Limb (tissue), 2 donors: Measurements from ENCODE around the gene LARP7.
"Not testable (repeated sequence)": the region's sequence is repeated elsewhere in the genome, so short reads cannot be mapped to it uniquely, and the experiment has no call there.

Experiments used
- DNase-seq, 2 donors: peaks; one replicate each; pipeline ENCODE4 v3.0.0-alpha.2; 2016; ENCODE audit errors: extremely low spot score in 2 of 2

Gene LARP7

DNA sequence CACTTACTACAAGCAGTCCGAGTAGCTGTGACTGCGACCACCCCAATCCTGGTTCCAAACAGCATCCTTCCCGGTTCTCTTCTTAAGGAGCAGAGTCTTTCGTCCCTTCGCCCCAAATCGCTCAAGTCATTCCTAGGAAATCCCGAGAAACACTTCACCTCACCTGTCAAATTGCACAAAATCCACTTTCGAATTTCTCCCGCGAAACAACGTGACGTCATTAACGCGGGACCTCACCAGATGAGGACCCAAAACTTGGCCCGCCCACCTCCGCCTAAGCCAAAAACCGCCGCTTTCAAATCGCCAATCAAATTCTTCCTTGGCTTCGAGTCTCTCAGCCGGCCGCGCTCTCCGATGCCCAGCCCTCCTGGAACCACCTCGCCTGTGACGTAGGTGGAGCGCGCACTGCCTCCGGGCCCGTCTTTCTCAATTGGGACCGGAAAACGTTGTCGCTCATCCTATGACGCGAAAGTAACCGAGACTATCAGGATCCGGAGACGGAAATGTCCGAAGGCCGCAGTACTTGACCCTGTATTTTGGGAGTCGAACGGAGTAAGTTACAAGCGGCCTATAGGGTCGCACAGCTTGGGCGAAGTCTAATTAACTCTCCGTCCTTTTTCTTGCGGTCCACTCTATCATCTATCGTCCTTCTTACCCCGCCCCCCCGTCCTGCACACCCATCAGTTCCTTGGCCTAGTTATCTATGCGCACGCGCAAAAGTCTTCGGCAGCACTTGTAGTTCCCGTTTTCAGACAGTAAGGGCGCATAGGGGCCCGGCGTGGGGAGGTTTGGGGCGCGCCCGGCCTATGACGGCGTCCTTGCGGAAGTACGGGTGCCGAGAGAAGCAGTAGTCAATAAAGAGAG, at the start of gene LARP7, which contains the start of gene ZGRF1:
TSS of gene LARP7 (plus strand) at position 456 of the 864 bp plus-strand sequence. CDS start 7,527 bp downstream, outside the sequence.
TSS of gene ZGRF1 (minus strand) at position 222 of the 864 bp plus-strand sequence. CDS start 3,733 bp downstream, outside the sequence.
- peak; percentile 99 for DNase-seq

DNA sequence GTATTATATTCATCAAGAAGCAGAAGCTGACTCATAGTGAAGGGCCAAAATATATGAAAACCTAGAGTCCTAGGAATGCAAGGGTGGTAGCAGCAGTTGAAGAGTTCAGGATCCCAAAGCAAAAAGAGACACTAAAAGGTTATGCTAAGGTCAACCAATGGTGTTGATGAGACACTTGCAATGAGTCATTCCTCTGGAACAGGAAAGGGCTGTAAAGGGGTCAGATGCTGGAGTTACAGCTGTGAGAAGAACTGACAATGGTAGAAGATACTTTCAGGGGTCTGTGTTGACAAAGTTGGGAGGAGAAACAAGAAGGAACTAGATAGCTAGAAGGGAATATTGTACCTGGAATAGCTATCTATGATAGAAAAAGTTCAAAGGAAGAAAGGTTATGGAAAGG, 47.7 kb upstream of the LARP7 start:
- DNase-seq = no peak

DNA sequence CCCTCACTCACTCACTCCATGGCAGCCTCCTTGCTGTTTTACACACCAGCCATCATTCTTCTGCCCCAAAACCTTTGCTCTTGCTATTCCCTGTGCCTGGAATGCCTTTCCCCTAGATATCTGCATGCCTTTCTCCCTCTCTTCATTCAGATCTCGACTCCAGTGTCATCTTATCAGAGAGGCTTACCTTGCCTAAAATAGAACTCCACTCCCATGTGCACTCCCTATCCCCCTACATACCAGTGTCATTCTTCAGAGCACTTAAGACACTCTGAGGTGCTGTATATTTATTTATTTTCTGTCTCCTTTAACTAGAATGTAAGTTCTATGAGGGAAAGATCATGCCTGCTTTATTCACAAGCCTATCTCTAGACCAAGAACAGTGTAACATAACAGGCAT, 45.4 kb upstream of the LARP7 start:
- DNase-seq = no peak

DNA sequence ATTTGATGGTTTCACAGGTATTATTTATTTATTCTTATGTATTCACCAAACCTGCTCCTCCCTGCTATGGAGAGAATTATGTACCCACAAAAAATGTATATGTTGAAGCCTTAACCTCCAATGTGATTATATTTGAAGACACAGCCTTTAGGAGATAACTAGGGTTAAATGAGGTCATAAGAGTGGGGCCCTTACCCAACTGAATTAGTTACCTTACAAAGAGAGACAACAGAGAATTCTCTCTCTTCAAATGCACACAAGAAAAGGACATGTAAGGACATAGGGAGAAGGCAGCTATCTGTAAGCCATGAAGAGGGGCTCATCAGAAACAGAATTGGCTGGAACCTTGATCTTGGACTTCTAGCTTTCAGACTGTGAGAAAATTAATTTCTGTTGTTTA, 44.2 kb upstream of the LARP7 start:
- no peak for DNase-seq

DNA sequence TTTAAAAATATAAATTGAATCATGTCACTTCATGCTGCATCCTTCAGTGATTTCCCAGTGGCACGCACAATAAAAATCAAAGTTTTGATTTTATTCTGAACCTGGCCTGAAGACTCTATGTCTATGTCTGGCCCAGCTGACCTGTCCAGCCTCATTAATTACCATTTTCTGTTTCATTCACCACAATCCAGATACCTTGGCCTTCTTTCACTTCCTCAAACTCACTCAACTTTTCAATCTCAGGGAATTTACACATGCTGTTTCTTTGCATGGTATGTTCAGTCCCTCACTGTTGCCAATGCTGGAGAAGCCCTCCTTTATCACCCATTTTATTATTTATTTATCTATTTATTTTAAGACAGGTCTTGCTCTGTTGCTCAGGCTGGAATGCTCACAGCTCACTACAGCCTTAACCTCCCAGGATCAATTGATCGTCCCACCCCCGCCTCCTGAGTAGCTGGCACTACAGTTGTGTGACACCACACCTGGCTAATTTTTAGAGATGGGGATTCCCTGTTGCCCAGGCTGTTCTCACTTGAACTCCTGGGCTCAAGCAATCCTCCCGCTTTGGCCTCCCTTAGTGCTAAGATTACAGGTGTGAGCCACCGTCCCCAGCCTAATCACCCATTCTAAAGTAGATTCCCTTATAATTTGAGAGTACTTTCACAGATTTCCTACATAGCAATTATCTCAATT, 43.4 kb upstream of the LARP7 start:
- DNase-seq = no peak

DNA sequence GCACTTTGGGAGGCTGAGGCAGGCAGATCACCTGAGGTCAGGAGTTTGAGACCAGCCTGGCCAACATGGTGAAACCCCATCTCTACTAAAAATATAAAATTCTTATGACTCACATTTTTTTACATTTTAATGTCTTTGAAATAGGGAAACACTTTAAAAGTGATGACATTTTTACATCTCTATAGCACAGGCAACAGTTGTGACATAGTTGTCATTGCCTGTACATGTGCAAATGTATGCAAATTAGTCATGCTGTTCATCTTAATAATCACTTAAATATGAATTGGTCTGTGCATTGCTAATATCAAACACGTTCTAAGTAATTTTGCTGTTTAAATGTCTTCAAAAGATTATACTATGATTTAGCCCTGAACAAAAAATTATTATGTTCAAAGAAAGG, 42.0 kb upstream of the LARP7 start:
- no peak for DNase-seq

DNA sequence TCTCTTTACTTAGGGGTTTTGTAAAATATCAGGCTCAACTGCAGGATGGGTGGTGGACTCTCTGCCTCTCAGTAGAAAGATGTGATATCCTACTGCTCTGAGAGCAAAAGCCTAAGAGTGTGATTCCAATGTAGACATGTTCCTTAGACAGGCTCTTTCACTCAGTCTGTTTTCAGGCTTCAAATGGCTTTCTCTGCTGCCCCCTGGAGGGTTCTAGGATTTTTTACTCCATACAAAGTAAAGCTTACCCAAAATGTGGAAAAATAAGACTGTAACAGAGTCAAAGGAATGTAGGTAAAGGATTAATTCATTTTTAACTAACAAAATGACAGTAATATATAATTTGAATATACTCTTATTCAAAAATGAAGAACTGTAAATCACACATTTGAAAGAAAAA, 32.4 kb upstream of the LARP7 start:
- DNase-seq = peak; percentile 51 to 62

DNA sequence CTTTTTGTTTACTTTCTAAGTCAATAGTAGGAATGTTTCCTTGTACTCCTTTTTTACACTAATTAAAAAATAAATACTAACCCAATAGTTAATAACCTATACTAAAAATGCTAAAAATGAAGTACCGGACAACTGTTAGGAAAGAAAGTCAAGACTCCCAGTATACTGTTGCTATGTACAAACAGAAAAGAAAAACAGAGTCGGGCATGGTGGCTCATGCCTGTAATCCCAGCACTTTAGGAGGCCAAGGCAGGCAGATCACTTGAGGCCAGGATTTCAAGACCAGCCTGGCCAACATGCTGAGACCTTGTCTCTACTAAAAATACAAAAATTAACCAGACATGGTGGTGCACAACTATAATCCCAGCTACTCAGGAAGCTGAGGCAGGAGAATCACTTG, 24.1 kb upstream of the LARP7 start:
- DNase-seq = not testable (repeated sequence)

DNA sequence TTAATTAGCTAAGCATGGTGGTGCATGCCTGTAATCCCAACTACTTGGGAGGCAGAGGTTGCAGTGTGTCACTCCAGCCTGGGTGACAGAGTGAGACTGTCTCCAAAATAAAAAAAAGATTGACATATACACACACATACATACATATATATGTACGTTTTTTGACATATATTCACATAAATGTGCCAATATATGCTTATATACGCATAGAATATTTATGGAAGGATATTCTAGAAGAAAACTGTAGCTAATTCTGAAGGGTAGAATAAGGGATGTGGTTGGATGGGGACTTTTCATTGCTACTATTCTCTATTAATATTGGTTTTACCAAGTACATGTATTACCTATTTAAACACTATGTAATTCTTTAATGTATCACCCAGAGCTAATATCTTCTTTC, 20.0 kb upstream of the LARP7 start:
- DNase-seq = no peak

DNA sequence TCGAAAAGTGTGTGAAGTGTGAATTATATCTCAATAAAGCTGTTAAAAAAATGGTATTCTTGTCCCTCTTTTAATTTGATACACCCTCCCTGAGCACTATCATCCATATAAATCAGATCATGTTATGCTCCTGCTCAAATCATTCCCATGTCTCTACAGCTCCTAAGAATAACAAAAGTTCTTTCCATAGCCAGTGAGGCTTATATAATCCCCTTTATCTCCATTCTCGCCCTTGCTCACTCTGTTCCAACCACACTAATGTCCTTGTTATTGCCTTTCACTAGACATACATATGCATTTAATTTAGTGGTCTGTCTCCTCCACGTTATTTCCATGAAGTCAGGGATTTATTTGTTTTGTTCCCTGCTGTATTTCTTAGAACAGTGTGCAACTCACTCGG, 10.7 kb upstream of the LARP7 start:
- DNase-seq = no peak

DNA sequence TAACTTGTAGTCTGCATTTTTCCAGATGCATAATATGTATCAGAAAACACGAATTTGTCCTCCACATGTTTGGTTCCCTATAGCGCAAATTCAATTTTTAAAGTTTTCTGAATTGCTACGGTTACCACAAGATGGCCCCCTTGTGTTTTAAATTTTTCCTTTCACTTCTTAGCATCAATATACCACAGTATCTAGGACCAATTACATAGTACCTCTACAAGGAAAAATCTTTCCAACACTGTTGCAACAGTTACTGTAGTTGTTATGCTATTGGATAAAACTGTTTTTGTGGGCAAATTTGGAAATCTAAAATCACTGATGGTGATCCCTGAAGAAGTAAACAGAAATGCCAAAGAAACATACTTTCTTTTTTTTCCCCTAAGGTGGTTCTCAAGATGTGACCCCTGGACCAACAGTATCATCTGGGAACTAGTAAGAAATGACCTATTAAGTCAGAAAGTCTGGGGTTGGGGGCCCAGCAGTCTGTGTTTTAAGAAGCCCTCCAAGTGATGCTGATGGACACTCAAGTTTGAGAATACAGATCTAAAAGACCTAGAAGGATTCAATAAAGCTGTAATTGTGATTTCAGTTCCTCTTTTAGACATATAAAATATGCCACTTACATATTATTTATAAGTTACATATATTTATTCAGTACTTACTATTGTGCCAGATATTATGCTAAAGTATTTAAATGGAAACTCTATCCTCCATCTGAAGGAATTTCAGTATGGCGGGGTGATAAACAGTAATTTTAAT, 3.3 kb upstream of the LARP7 start:
- DNase-seq = peak in 1 of 2 donors; percentile 47

DNA sequence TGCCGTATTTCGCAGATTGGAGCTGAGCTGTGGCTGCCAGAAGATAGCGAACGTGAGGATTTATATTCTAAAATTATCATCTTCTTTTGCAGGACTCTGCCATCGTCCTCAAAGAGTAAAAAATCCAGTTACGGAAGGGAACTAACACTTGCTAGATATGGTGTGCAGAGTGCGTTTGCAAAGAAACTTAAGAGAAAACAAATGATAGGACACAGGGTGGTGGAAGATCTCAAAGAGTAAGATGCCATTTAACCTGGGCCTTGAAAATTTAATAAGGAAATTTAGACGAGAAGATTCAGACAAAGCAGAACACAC, 566 bp downstream of the LARP7 start:
- DNase-seq = no peak

DNA sequence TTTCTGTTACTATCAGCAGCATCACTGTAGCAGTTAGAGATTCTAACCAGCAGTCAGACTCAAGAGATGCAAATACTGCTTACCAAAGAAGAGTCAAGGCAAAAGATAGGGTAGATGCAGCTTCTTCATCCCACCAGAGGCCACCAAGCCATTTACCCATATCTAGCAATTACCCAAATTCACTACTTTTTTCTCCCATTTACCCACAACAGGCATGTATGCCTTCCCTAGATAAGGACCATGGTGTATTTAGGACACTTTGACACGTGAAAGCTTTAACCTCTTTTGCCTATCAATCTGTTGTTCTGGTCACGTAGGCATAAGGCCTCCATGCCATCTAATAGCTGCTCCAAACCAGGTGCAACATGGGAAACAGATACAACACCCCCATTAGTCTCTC, 5.6 kb downstream of the LARP7 start:
- DNase-seq = no peak

DNA sequence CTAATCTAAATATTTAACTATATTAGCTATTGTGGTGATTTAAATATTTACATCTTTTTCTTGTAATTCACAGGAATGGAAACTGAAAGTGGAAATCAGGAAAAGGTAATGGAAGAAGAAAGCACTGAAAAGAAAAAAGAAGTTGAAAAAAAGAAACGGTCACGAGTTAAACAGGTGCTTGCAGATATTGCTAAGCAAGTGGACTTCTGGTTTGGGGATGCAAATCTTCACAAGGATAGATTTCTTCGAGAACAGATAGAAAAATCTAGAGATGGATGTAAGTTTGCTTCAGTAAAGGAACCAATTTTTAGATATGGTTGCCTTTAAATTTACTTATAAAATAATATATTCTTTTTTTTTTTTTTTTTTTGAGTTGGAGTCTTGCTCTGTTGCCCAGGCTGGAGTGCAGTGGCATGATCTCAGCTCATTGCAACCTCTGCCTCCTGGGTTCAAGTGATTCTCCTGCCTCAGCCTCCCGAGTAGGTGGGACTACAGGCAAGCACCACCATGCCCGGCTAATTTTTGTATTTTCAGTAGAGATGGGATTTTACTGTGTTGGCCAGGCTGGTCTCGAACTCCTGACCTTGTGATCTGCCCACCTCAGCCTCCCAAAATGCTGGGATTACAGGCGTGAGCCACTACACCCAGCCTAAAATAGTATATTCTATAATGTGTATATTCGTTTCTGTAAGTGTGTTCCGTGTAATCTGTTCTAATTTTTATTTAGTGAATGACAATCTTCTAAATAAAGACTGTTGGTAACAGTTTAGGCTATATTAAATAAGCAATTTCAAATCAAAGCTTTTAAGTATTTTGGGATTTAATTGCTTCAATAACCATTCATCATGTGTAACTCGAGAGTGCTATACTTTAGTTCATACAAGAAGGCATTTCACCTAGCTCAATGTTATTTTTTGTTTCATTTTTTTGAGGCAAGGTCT, 7.9 kb downstream of the LARP7 start:
- DNase-seq = not testable (repeated sequence)

DNA sequence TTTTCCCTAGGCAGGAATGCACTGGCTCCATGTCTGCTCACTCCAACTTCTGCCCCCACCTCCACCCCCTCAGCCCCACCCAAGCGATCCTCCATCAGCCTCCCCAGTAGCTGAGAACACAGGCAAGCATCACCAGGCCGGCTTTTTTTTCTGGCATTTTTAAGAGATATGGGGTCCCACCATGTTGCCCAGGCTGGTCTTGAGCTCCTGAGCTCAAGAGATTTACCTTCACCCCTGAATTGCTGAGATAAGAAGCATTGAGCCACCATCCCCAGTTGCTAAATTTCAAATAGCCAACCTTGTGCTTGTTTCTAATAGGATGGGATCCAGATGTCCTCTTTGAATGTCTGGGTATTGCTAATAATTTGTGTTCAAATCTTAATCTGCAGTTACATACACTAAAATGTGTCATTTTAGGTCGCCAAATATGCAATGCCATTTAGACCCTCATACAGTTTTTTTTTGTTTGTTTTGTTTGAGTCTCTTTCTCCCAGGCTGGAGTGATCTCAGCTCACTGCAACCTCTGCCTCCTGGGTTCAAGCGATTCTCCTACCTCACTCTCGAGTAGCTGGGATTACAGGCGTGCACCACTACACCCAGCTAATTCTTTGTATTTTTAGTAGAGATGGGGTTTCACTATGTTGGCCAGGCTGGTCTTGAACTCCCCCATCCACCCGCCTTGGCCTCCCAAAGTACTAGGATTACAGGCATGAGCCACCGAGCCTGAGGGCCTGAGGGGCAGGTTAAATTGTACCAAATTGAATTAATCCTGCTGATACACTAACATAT, 8.8 kb downstream of the LARP7 start:
- no peak for DNase-seq

DNA sequence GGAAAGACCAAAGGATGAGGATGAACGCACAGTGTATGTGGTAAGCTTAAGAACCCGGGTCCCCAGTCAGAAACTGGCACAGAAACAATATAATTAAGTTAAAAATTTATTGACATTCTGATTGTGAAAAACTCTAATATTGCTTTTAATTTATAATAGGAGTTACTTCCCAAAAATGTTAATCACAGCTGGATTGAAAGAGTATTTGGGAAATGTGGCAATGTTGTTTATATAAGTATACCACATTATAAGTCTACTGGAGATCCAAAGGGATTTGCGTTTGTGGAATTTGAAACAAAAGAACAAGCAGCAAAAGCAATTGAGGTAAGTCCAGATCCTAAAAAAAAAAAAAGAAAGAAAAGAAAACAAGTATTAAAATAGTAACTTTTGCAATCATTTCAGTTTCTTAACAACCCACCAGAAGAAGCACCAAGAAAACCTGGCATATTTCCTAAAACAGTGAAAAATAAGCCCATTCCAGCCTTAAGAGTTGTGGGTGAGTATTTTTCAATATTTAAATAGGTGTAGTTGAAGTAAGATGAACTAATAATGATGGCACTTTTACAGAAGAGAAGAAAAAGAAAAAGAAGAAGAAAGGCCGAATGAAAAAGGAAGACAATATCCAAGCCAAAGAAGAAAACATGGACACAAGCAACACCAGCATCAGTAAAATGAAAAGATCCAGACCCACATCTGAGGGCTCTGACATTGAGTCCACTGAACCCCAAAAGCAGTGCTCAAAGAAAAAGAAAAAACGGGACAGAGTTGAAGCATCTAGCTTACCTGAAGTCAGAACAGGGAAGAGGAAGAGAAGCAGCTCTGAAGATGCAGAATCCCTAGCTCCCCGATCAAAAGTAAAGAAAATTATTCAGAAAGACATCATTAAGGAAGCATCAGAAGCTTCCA, 9.9 kb downstream of the LARP7 start:
- DNase-seq = no peak

DNA sequence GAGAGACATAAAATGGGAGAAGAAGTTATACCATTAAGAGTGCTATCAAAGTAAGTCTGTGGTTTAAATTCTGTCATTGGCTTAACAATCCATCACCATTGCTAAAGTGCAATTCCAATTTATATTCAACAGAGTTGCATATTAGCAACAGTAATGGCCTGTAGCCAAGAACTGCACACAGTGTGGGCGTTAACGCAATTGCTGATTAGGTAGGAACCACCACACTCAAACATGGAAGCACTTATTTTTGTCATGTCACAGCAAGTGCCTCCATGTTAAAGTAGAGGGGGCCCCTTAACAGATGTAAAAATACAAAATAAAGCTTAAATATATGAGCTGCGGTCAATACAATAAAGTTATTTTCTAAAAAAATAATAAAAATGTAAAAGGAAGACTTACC, 10.8 kb downstream of the LARP7 start:
- no peak for DNase-seq

DNA sequence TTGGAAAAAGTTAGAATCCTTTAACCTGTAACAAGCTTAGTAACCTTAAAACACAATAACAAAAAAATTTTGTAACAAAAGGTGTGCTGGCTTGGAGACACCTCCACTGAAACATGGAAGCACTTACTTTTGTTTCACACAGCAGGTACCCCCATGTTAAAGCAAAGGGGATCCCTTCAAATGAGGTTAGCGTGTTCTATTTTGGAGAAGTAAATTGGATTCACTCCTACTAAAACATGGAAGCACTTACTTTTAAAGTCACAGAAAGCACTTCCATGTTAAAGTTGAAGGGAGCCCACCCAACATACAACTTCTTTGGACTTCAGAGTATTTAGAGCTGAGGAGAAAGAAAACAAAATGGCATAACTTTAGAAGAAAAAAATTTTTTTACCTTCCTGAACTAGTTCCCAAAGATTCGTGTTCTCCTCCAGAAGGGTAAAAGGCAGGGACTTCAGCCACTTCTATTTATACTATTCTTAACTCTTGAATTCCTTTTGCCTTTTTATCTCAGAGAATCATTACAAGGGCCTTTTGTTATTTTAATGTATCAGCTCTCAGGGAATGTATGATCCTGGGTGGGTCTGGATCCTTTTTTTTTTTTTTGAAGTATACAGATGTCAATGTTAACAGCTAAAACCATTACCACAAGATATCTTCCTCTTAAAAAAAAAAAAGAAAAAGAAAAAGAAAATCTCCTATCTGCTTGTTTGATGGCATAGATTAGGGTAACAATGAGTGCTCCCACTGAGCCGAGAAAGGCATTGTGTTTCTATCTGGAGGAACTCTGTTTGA, 11.5 kb downstream of the LARP7 start:
- DNase-seq = no peak
